ENCODE data around the gene SF3B4. TPM values are rescaled to one million over a fixed set of nuclear protein-coding genes. Genes with fewer than 3 reads are reported as not detected.

Gene SF3B4
- total and polyA plus RNA-seq, 2 of the 8 experiments (the other 6 are each of a cell fraction or from before 2014, with no cell fraction given) = 81.1 to 122 TPM

GRCh38 chr1:149886396-149887195 is 41.0 kb downstream of the SF3B4 start:
- Histone ChIP-seq H3K14ac (ENCODE audit: insufficient read length) (no peak overlapping the region), H3K56ac (replicated peaks; ENCODE audit: insufficient read length, low read depth, low read length) (peak overlapping the region; percentile 66), H4K5ac (ENCODE audit: insufficient read length, low read depth, low read length) (no peak overlapping the region), H3K79me1 (ENCODE audit: low read depth, low read length) (peaks cover 3% of the 10 kb centered on the region; the same call in 1 of the 2 replicates), H2BK15ac (ENCODE audit: low read length) (no peak overlapping the region), H3K9me3 (ENCODE audit: insufficient read depth in 2 of 2, low read depth in 1 of 2, low read length in 1 of 2) (no peaks in the 10 kb centered on the region), H2BK120ac (replicated peaks; ENCODE audit: low read depth, low read length) (no peak overlapping the region), H2AFZ (ENCODE audit: low read length) (no peak overlapping the region), H2BK12ac (ENCODE audit: low read depth, low read length) (no peak overlapping the region; the same call in 1 of the 2 replicates), H3K23ac (ENCODE audit: insufficient read length) (no peak overlapping the region), H3K27ac (ENCODE audit: low read depth, low read length) (peak overlapping the region; percentile 98), H3K4me2 (ENCODE audit: insufficient read depth in 1 of 2, low read depth in 2 of 2, low read length in 2 of 2) (peak overlapping the region; percentile 83 to 87), H3K9ac (replicated peaks in 1 of 4; ENCODE audit: extremely low read depth in 1 of 4, low read depth in 3 of 4, low read length in 3 of 4) (peak overlapping the region; percentile 91 to 99 (median 94)), H2AK5ac (ENCODE audit: low read depth, low read length) (no peak overlapping the region), H3K27me3 (replicated peaks in 1 of 4; ENCODE audit: control insufficient read depth in 3 of 4, extremely low read depth in 1 of 4, insufficient read depth in 3 of 4, low read length in 3 of 4) (no peaks in the 10 kb centered on the region), H4K20me1 (replicated peaks in 1 of 2; ENCODE audit: control insufficient read depth in 1 of 2, insufficient read depth in 2 of 2, low read length in 2 of 2) (no peaks in the 10 kb centered on the region), H3K79me2 (ENCODE audit: control insufficient read depth in 1 of 2, insufficient read depth in 2 of 2, low read length in 2 of 2) (0 out of 4 replicates have a peak, but pooled peaks cover 0 to 4% of the 10 kb centered on the region in 2 experiments), H3K4me1 (replicated peaks in 1 of 4; ENCODE audit: control insufficient read depth in 3 of 4, insufficient read depth in 4 of 4, low read length in 3 of 4) (peaks cover 0 to 5% (median 0%) of the 10 kb centered on the region in 4 experiments; a peak in 4 of 7 replicates), H3K4ac (replicated peaks; ENCODE audit: insufficient read length, low read depth, low read length) (no peak overlapping the region), H3K18ac (ENCODE audit: extremely low read depth, low read length) (0 out of 2 replicates have a peak overlapping the region, but pooled peaks have one; percentile 86), H4K91ac (replicated peaks; ENCODE audit: insufficient read length, low read length) (no peak overlapping the region), H3K4me3 (ENCODE audit: extremely low read depth in 1 of 4, insufficient read depth in 2 of 4, low read depth in 3 of 4, low read length in 4 of 4) (peak overlapping the region; percentile 70 to 92 (median 82)), H3K36me3 (ENCODE audit: control insufficient read depth in 2 of 4, insufficient read depth in 4 of 4, low read length in 3 of 4) (no peaks in the 10 kb centered on the region), H2BK20ac (ENCODE audit: low read length) (no peak overlapping the region), H2BK5ac (ENCODE audit: low read depth, low read length) (peak overlapping the region; percentile 96), H3K23me2 (ENCODE audit: low read depth, low read length) (peaks cover 21% of the 10 kb centered on the region), H4K8ac (ENCODE audit: extremely low read depth, insufficient read depth, low read length) (peak overlapping the region; percentile 98; the same call in 1 of the 2 replicates)
- POLR2A ChIA-PET (ENCODE audit: partially characterized antibody) = interaction anchor here (0.7 to 8.5 kb wide), 44 partner anchors 8 to 1727 kb away, joined by 3 to 278 read pairs (median 8); partner anchors contain the start of genes ANP32E, BOLA1, MTMR11 and OTUD7B
- 1% methylated on average over 62 of the region's 62 CpGs; no CpG with 5 or more reads in 1 of the 2 experiments for WGBS, 2 experiments (ENCODE audit: extremely low coverage in 1 of 2, insufficient coverage in 1 of 2, insufficient read length in 1 of 2, insufficient replicate concordance in 2 of 2, low coverage in 1 of 2, low lambda C conversion rate in 2 of 2, missing lambda C conversion rate in 1 of 2)
- peak; percentile 71 for FAIRE-seq
- peak; percentile 87 to 92 for DNase-seq (ENCODE audit: low read depth in 1 of 2, low spot score in 2 of 2)
- CTCF ChIA-PET (ENCODE audit: partially characterized antibody) = interaction anchor here (1.0 to 3.0 kb wide), 5 partner anchors 43 to 283 kb away, joined by 4 to 14 read pairs (median 5); partner anchors contain the start of gene OTUD7B
- no peak for TF ChIP-seq TCF12 (IDR thresholded peaks at IDR 0.05; ENCODE audit: low read depth, low read length)
- TF ChIP-seq CBX5 (IDR thresholded peaks at IDR 0.05; ENCODE audit: low read depth, low read length) = no peak
- no peak for TF ChIP-seq HDAC2 (IDR thresholded peaks at IDR 0.05; ENCODE audit: borderline replicate concordance in 1 of 2, low read depth in 2 of 2, low read length in 2 of 2)
- no peak for TF ChIP-seq SIX5 (IDR thresholded peaks at IDR 0.05; ENCODE audit: low read depth, low read length)
- no peak for TF ChIP-seq CTBP2 (IDR thresholded peaks at IDR 0.05; ENCODE audit: borderline replicate concordance, insufficient read depth, insufficient read length, low read length)
- 0 out of 2 replicates have a peak, but pooled peaks have one; percentile 63 for TF ChIP-seq CHD2 (IDR thresholded peaks at IDR 0.05; ENCODE audit: low read length)
- TF ChIP-seq RBBP5 (IDR thresholded peaks at IDR 0.05; ENCODE audit: borderline replicate concordance, low read depth, low read length) = no peak

Data from H1 (cell line).